Left ventricle myocardium inferior (tissue), 1 donor: ENCODE results near the gene BCL11B. TPM values are rescaled to one million over a fixed set of nuclear protein-coding genes. Genes with fewer than 3 reads are reported as not detected.

Experiments used
- DNase-seq: peaks from one replicate; pipeline ENCODE4 v3.0.0-alpha.2; 2020
- H3K27ac ChIP-seq: fragments of 200-600 bp; replicated peaks from 2 replicates; pipeline ENCODE4 v1.8.0; 2021
- H3K27me3 ChIP-seq: fragments of 200-600 bp; 2 replicates; pipeline ENCODE4 v1.8.0; 2021; ENCODE audit warnings: low read depth
- H3K36me3 ChIP-seq: fragments of 200-600 bp; 2 replicates; pipeline ENCODE4 v1.8.0; 2021
- H3K4me1 ChIP-seq: fragments of 200-600 bp; 2 replicates; pipeline ENCODE4 v1.8.0; 2021
- H3K4me3 ChIP-seq: fragments of 200-600 bp; 2 replicates; pipeline ENCODE4 v1.8.0; 2021; ENCODE audit warnings: mild to moderate bottlenecking, moderate library complexity
- H3K9me3 ChIP-seq: fragments of 200-600 bp; replicated peaks from 2 replicates; pipeline ENCODE4 v1.8.0; 2021
- intact Hi-C: fragments of 100-400 bp; cut with micrococcal nuclease; formaldehyde crosslinking; loops from one replicate; pipeline ENCODE4 v1.11.0; 2022
- total RNA-seq: library from RNA; stranded (reverse); fragmentation: NEBNext Ultra II Directional; extraction: Animal tissue kit (Norgen Biotek cat#: 25700); gene quantifications from one replicate; pipeline ENCODE4 v1.2.1, GENCODE V29; 2021
- TF ChIP-seq, protein P1 (sequence below): fragments of 200-600 bp; IDR thresholded peaks from 2 replicates; pipeline ENCODE4 v1.8.0; 2021; ENCODE audit warnings: antibody characterized with exemption, mild to moderate bottlenecking, borderline replicate concordance
- donor health status: DM: no; HTN: yes; CAD: no; lungs with severe emphysema.

The BCL11B gene
- total RNA-seq, 1 donor from 2014 or later, result 0.11 TPM

DNA sequence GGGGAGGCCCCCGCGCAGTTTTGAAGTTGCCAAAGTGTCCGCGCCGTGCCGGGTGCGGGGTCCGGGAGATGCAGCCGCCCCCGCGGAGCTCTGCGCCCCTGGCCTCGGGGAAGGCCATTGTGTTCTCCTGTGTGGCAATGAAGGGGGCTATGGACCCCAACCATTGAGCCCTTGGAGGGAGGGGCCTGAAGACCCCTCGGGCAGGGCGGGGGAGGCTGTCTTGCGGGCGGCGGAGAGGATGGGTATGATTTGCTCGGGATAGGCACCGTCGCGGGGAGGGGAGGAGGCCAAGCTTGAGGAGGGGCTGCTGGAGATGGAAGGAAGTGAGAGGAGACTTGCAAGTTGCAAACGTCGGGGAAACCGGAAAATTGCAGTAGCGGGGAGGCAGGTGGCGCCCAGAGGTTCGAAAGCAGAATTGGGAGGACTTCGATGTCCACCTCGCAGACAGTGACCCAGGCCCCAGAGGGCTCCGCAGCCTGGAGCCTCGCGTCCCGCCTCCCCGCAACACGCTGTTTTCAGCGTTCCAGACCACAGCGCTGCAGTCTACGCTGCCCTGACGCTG lies 25.4 kb downstream of the BCL11B start:
- intact Hi-C loops, result no loop called here
- Histone ChIP-seq H3K27ac (no peak overlapping the region), H3K36me3 (no peaks in the 10 kb centered on the region), H3K4me1 (peaks cover 16% of the 10 kb centered on the region), H3K4me3 (peak overlapping the region; percentile 43), H3K27me3 (peaks cover 100% of the 10 kb centered on the region), H3K9me3 (no peaks in the 10 kb centered on the region)
- DNase-seq, result no peak
- TF ChIP-seq, protein P1, sequence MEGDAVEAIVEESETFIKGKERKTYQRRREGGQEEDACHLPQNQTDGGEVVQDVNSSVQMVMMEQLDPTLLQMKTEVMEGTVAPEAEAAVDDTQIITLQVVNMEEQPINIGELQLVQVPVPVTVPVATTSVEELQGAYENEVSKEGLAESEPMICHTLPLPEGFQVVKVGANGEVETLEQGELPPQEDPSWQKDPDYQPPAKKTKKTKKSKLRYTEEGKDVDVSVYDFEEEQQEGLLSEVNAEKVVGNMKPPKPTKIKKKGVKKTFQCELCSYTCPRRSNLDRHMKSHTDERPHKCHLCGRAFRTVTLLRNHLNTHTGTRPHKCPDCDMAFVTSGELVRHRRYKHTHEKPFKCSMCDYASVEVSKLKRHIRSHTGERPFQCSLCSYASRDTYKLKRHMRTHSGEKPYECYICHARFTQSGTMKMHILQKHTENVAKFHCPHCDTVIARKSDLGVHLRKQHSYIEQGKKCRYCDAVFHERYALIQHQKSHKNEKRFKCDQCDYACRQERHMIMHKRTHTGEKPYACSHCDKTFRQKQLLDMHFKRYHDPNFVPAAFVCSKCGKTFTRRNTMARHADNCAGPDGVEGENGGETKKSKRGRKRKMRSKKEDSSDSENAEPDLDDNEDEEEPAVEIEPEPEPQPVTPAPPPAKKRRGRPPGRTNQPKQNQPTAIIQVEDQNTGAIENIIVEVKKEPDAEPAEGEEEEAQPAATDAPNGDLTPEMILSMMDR, result no peak

DNA sequence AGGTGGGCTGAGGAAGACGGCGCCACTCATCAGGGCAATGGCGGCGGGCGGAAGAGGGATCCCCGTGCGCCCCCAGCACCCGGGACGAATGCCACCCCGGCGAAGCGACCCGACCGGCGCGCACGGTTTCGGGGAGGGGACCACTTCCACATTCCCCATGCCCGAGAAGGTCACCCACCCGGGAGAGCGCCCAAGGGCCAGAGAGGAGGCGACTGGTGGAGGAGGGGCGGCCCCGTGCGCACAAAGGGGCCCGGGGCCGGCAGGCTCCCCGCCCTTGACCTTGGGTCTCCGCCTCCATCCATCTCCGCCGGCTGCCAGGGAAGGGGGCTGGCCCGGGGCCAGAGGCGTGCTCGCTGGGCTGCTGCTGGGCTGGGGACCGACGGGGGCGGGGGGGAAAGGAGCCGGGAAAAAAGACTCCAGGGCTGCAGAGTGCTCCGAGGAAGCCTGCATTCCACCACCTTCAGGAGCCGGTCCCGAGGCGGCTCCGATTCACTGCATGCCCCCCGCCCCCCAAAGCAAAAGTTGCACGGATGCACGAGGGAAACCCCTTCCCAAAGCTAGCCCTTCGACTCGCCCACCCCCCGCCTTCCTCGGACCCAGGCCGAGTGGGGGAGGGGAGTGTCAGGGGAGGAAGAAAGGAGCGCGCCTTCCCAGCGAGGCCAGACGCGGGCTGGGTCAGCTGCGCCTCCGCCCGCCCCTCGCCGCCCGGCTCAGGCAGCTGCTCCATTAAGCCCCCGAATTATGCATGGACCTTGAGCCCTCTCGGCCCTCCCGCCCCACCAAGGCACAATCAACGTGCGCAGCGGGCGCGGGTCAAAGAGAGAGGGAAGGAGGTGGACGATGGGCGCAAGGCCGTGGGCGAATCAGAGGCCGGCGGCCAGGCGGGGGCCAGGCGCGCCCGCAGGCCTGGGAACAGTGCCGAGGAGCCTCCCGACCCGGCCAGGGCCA lies 26.2 kb downstream of the BCL11B start:
- Histone ChIP-seq H3K27me3 (peaks cover 100% of the 10 kb centered on the region), H3K27ac (no peak overlapping the region), H3K36me3 (no peaks in the 10 kb centered on the region), H3K4me3 (peak overlapping the region; percentile 43), H3K9me3 (no peaks in the 10 kb centered on the region), H3K4me1 (peaks cover 16% of the 10 kb centered on the region)
- TF ChIP-seq, protein P1, result no peak
- intact Hi-C loops, result no loop called here
- no peak for DNase-seq

DNA sequence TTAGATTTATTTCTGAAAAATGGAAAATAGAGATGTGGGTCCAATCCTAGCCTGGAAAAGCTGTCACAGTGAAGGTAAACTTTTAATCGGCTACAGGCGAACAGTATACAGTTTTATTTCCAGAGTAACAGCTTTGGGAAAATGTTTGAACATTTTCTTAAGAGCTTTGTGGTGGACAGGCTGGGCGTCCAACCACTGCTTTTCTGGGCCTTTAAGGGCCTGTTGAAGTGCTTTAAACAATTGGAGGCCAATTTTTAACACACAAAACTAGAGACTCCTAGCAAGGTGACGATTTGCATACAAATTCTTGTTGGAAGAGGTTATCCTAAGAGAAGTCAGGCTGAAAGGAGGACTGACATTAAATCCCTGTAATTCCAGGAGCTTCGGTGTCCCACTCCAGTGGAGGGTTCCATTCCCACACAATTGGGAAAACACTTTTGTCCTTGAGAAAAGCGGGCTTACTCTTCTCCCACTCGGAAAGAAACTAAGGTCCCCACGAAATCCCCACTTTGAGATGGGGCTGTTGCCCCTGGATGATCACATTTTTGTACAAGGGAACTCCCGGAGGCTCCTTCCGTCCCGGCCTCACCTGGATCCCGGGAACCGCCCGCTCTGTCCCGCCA lies 26.9 kb downstream of the BCL11B start:
- no peaks in the 10 kb centered on the region for H3K9me3 ChIP-seq
- no peak for DNase-seq
- no peak overlapping the region for H3K27ac ChIP-seq
- intact Hi-C loops, result no loop called here
- TF ChIP-seq, protein P1, result no peak
- H3K4me3 ChIP-seq, result no peak overlapping the region
- H3K27me3 ChIP-seq, result peaks cover 95% of the 10 kb centered on the region
- H3K4me1 ChIP-seq, result peaks cover 16% of the 10 kb centered on the region
- H3K36me3 ChIP-seq, result no peaks in the 10 kb centered on the region

DNA sequence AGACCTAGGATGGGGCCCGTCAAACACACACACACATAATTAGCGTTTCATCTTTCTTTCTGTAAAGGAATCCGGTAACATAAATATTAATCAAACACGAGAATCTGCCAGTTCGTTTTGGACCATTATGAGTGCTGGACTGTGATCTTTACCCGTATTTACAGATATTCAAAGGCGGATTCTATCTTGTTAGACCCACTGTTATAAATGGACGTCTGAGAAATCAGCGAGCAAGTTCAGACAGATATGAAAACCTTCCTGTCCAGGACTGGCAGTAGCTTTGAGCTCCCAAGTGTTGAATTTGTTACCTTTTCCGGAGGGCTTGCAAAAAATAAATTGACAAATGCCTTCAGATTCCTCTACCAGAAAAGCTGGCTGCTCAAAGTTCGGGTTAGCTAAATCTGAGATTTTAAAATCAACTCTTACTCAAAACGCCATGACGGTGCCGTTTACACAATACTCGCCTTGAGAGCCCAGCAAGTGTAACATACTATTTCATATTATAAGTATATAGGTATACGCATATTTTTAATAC lies 27.6 kb downstream of the BCL11B start:
- DNase-seq, result no peak
- Histone ChIP-seq H3K9me3 (no peaks in the 10 kb centered on the region), H3K36me3 (no peaks in the 10 kb centered on the region), H3K27ac (no peak overlapping the region), H3K4me1 (peaks cover 16% of the 10 kb centered on the region), H3K4me3 (no peak overlapping the region), H3K27me3 (peaks cover 89% of the 10 kb centered on the region)
- TF ChIP-seq, protein P1, result no peak
- intact Hi-C loops, result no loop called here
